Measurements from ENCODE around the gene XYLT2. TPM values are rescaled to one million over a fixed set of nuclear protein-coding genes. Genes with fewer than 3 reads are reported as not detected.
A peak's percentile ranks its signal among the peaks of the same experiment; 100 is the strongest.
"Not testable (repeated sequence)": the region's sequence is repeated elsewhere in the genome, so short reads cannot be mapped to it uniquely, and the experiment has no call there.

The XYLT2 gene
- 10 to 100 TPM; 17.1 to 21.4 (median 19.4) TPM for polyA plus RNA-seq (ENCODE audit: insufficient read length in 10 of 10)
- long read RNA-seq, donor 1, transcript XYLT2-206 (1 exons, 2,174 nt): major isoform, 17 of 115 reads
- long read RNA-seq, donor 1, partial matches to known transcripts: 38 of 115 reads
- long read RNA-seq, donor 1, other reads (novel, unspliced or antisense): 58 of 115 reads
- long read RNA-seq, donor 2, transcript XYLT2-206 (1 exons, 2,174 nt): major isoform, 18 of 18 reads
- long read RNA-seq, donor 2, partial matches to known transcripts: 0 of 18 reads
- long read RNA-seq, donor 2, other reads (novel, unspliced or antisense): 0 of 18 reads
- long read RNA-seq, donor 3, partial matches to known transcripts: 0 of 1 reads
- long read RNA-seq, donor 3, other reads (novel, unspliced or antisense): 0 of 1 reads
- long read RNA-seq, donor 4, transcript XYLT2-206 (1 exons, 2,174 nt): major isoform, 25 of 29 reads
- long read RNA-seq, donor 4, partial matches to known transcripts: 0 of 29 reads
- long read RNA-seq, donor 4, other reads (novel, unspliced or antisense): 0 of 29 reads
- long read RNA-seq, donor 5, transcript XYLT2-206 (1 exons, 2,174 nt): major isoform, 14 of 15 reads
- long read RNA-seq, donor 5, partial matches to known transcripts: 0 of 15 reads
- long read RNA-seq, donor 5, other reads (novel, unspliced or antisense): 0 of 15 reads
- long read RNA-seq, donor 6, transcript XYLT2-206 (1 exons, 2,174 nt): major isoform, 59 of 61 reads
- long read RNA-seq, donor 6, partial matches to known transcripts: 0 of 61 reads
- long read RNA-seq, donor 6, other reads (novel, unspliced or antisense): 0 of 61 reads
- long read RNA-seq, donor 7, transcript XYLT2-206 (1 exons, 2,174 nt): major isoform, 25 of 29 reads
- long read RNA-seq, donor 7, partial matches to known transcripts: 0 of 29 reads
- long read RNA-seq, donor 7, other reads (novel, unspliced or antisense): 0 of 29 reads
- long read RNA-seq, donor 8, transcript XYLT2-206 (1 exons, 2,174 nt): major isoform, 19 of 20 reads
- long read RNA-seq, donor 8, partial matches to known transcripts: 0 of 20 reads
- long read RNA-seq, donor 8, other reads (novel, unspliced or antisense): 0 of 20 reads
- long read RNA-seq, donor 9, partial matches to known transcripts: 0 of 2 reads
- long read RNA-seq, donor 9, other reads (novel, unspliced or antisense): 0 of 2 reads

DNA sequence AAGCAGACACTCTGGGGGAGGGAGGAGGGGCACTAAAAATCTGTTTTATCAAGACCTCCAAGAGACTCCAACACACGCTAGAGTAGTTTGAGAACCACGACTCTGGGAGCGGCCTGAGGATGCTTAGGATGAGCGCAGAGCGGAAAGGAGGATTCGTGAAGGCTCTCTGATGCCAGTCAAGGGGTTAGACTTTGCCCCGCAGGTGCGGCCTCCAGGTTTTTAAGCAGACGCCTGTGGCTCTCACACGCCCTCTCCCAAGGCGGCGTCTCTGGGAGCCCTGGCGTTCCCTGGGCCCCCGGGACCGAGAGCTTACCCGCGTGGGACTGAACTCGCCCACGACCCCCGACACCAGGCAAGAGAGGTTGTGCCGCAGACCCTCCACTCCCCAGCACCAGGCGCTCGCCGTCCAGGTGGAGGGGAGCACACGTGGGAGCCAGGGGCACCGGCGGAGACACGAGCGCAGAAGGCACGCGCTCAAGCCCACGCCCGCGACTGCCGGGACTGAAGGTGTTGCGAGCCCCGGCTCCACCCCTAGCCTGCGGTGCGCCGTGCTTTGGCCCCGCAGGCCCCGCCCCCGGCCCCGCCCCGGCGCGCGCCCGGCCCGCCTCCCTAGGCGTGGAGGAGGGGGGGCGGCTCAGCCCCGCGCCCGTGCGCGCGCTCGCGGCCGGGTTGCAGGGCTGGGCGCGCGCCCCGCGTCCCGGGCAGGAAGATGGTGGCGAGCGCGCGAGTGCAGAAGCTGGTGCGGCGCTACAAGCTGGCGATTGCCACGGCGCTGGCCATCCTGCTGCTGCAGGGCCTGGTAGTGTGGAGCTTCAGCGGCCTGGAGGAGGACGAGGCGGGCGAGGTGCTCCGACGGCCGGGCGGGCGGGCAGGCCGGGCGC, at the start of gene XYLT2:
Gene XYLT2, plus strand, starts transcription at position 695 of the 881 bp plus-strand sequence. Its CDS starts 15 bp downstream, at position 710.
- peak; percentile 89 to 93 (median 93) for DNase-seq

DNA sequence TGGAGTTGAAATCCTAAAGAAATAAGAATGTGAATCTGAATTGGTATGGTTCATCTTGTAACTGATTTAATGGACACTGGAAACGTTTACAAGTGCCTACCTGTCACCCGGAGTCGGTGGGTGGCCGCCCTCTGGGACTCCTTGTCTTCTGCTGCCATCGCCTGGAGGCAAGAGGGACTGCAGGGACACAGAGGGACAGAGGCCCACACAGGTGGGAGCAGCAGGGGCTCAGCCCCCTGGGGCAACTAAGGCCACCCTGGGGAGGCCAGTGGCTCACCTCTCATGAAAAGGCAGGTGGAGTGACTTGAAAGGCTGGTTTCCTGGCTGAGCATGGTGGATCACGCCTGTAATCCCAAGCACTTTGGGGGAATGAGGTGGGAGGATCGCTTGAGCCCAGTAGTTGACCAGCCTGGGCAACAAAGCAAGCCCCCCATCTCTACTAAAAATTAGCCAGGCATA, 48.5 kb upstream of the XYLT2 start:
- peak in 2 of 3 donors; percentile 67 to 73 for DNase-seq

DNA sequence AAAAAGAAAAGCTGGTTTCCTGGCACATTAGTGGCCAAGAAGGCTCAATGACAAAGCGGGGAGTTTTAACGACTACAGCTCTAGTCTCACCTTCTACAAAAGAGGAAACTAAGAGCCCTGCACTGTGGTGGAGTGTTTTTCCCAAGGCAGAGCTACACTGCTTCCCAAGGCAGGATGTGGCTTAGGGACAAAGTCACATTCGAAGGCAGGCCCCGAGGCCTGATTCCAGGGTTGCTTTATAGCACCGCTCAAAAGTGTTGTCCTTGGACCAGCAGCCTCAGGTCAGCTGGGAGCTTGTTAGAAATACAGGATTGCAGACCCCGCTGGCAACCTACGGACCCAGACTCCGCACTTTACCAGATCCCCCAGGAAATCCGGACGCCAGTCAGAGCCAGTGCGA, 47.9 kb upstream of the XYLT2 start:
- DNase-seq: no peak

DNA sequence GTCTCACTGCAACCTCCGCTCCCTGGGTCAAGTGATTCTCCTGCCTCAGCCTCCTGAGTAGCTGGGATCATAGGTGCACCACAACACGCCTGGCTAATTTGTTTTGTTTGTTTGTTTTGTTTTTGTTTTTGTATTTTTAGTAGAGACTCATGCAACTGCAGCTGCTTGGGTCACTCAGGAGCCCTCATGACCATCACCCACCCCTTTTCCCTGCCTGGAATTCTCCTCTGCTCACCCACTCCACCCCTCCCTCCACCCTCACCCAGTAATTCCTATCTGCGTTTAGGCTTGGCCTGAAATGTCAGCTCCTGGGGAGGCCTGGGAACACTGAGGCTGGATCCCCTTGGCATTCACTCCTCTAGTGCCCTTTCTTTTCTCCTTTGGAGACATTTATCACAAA, 46.1 kb upstream of the XYLT2 start:
- DNase-seq: no peak

DNA sequence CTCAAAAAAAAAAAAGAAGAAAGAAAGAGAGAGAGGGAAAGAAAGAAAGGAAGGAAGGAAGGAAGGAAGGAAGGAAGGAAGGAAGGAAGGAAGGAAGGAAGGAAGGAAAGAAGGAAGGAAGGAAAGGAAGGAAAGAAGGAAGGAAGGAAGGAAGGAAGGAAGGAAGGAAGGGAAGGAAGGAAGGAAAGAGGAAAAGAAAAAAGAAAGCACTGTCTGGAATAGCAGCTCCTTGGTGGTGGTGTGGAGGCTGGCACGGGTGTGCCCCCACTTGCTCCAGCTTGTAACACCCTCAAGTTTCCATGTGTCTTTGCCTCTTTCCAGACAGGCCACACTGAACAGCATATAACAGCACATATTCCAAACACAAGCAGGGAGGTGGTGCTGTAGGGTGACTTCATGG, 45.1 kb upstream of the XYLT2 start:
- not testable (repeated sequence) for DNase-seq

DNA sequence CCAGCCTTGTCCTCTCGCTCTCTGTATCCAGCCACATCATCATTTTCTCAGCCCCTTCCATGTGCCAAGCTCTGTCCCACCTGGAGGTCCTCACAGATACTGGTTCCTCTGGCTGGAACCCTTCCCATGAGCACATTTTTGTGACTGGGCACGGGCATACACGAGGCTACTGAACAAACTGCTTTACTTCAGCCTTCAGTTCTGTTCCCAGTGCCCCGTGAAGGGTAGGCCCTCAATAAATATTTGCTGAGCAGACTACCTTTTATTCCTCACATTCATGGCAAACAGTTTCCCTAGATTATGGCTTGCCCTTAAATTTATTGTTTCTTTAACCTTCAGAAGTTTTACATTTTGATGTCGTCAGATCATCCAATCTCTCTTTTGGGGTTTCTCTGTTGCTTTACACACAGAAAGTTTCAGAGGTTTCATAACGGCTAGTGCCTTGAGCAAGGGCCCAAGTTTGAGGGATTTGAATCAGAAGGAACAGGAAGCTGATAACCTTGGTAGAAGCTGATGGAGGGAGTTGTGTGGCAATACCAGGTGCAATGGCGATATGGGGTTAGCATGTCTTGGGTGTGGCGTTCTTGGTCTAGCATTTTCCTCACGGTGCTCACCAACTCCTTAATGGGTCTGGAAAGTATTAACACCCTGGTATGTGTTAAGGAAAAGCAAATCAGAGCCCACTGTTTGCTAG, 43.9 kb upstream of the XYLT2 start:
- DNase-seq: no peak

DNA sequence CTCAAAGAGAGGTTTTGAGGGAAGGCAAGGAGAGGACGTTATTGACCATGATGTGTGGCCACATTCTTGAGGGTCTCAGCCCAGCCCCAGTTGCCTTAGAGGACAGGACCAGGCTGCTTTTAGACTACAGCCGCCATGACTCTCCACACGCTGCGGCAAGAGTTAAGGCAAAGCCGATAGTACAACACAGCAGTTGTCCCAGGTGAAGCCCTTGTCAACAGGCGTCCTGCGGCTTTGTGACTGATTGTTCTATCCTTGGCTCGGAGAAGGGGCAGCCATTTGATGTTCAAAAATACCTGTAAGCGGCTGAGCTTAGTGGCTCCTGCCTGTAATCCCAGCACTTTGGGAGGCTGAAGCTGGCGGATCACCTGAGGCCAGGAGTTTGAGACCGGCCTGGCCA, 42.9 kb upstream of the XYLT2 start:
- no peak for DNase-seq

DNA sequence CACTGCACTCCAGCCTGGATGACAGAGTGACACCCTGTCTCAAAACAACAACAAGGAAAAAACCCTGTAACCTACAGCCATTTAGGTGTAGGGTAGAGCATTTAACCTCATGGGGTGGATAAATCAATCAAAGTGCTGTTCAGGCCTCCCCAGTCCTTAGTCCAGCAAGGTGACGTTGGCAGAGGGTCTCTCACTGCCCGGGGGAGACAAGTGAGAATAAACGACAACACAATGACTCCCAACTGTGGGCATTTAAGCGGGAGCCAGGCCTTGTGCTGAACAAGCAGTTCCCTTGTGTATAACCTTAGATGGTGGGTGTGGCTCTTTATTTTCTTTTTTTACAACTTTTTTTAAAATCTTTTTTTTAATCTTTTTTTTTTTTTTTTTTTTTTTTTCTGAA, 42.3 kb upstream of the XYLT2 start:
- no peak for DNase-seq

DNA sequence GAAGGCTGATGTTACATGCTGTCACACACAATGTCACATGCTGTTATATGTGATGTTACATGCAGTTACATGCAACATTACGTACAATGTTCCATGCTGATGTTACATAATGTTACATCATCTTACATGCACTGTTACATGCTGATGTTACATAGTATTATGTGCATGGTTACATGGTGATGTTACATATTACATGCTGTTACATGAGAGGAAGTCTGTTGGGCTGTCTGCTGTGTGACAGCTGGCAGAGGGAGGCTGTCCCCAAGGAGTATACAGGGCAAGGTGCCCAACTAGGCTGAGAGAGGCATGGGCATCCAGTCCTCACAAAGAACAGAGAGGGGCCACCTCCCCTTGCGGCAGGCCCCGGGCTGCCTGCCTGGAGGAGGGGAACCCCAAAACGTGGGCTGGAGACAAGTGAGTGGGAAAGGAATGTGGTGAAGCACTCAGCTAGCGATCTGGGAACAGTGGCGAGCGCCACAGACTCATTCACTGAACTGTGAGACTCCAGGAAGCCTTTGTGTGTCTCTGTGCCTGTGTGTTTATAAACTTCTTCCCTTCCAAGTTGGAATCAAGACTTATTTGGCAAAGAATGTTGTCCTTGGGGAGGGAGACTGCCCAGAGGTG, 41.0 kb upstream of the XYLT2 start:
- DNase-seq: no peak

DNA sequence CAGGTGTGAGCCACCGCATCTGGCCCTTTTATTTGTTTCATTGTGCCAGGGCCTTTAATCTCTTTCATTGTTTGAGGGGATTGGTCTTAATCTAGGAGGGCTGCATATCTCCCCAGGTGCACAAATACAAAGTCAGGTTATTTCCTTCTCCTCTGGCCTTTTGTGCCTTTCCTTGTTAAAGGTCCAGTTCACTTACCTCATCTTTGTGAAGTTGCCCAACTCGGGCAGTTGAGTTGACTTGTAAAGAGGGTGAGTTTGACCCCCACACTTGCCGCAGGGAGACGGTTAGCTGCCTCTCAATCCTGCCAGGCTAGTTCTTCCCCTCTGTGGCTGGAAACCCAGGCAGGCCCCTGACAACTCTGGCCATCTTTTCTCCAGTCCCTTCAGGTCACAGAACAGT, 38.3 kb upstream of the XYLT2 start:
- DNase-seq: no peak

DNA sequence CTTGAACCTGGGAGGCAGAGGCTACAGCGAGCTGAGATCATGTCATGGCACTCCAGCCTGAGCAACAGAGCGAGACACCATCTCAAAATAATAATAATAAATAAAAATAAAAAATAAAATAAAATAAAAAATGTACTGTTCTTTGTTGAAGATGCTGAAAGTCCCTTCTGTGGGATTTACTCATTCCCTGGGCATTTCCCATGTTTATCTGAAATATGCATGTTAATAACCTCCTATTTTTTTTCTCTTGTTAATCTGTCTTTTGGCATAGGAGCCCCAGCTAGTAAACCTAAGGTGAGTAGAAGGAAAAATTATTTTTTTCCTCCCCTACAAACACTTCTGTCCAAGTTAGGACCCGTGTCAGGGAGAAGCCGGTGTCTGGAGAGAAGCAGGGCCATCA, 37.3 kb upstream of the XYLT2 start:
- DNase-seq: no peak

DNA sequence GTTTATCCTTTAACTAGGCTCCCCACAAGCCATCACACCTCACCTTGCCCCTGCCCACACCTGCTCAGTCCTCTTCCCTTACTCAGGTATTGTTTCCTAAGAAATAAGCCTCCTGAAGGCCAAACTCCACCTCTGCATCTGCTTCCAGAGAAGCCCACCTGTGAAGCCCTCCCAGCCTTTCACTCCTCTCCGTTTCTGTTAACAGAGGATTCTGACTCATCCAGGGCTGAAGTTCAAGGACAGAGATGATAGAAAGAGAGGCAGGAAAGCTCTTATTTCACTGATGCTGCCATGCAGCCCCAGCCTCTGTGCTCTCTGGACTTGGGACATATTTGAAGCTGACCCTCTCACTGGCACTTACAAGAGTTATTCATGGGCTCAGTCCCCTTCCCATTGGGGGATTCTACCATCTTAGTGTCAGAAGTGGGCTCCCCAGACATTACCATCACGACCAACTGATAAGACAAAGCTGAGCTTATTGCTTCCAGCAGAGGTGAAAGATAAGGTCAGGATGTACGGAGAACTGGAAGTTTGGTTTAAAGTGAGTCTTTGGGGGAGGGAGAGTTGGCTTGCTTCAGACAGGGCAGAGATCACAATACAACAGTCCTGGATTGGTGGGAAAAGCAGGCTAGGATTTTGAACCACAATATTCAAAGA, 35.3 kb upstream of the XYLT2 start:
- DNase-seq: no peak

DNA sequence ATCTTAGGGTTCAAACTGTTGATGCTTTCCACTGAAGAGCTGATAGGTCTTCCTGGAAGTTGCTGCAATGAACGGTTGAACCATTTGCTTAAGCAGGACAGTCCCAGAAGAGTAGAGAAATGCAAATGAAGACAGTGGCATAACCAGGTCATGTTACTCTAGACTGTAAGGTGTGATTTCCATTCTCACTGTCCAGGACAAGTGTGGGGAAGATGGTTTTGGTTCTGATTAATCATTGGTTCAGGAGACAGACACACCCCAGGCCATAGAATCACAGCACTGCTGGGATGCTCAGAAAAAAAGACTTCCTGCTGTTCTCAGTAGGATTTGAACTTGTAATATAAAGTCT, 34.8 kb upstream of the XYLT2 start:
- DNase-seq: no peak

DNA sequence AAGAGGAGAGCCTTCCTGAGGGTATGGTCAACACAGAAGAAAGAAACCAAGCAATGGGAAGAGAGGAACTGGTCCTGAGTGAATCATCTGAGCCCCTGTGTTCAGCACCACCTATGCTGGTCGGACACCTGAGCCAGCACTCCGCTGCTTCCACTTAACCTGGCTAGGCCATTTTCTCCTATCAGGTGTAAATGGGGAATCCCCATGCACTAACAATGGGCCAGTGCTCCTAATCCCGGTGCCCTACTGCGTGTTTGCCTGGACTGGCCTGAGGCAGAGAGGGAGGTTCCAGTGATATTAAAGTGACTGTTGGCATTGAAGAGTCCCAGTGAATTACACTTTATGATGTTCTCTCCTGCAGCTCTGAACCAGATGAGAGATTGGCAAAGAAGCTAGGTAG, 34.4 kb upstream of the XYLT2 start:
- no peak for DNase-seq

DNA sequence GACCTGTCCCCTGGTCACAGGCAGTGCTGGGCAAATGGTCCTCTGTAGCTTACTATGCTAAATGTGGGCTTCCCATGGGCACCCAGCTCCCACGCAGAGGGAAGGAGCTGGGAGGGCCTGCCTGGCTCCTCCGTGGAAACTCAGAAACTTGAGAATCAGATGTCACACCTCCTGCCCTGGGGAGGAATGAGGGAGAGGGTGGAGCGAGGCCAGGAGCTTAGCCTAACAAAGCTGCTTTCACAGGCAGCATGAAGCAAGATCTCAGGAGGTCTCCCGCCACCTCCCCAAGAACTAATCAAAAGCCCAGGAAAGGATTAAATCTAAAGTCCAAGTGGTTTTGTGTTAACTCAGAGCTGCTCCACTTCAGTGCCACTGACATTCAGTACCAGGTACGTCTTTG, 33.6 kb upstream of the XYLT2 start:
- no peak for DNase-seq

DNA sequence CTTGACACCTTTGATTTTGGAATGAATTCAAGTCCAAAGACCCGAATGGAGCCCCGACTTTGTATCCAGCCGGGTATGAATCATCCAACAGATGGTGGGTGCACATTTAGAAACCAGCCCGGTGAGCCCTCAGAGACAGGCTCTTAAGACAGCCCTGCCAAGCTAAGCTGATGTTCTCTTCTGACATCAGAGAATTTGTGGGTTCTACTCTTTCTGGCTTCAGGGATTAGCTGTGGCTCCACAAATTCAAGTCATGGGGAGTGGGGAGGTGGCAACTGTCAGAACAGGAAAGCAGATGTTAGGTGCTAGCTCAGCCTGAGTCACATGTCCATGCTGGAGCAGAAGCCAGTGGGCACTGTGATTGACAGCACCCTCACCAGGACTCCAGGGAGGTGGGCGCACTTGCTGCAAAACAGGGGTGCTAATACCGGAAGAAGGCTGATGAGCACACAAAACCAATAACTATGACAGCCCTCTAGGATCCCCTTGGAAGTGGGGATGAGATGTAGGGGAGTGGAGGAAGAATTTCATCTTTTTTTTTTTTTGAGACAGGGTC, 31.4 kb upstream of the XYLT2 start:
- DNase-seq: no peak

DNA sequence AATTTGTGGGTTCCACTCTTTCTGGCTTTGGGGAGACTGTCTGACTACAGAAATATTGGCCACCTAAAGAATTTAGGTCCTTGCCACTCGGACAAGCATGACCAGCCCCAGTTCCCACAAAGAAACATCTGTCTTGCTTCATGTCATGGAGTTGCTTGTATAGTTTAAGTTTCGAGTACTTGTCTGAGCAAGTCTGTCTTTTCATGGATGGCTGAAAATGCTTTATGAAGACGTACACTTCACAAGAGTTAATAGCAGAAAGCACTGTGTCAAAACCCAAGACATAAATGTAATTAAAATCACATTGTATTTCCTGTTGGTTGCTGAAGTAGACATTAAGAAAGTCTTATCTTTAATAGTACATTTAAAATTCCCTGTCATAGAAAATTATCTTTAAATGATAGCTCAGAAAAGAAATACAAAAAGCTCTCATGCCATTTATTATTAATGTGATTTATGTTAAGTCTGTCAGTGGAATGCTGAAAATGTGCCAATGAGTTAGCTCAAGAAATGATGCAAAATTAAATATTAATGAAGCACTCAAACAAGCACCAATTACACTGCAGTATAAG, 29.8 kb upstream of the XYLT2 start:
- DNase-seq: no peak

DNA sequence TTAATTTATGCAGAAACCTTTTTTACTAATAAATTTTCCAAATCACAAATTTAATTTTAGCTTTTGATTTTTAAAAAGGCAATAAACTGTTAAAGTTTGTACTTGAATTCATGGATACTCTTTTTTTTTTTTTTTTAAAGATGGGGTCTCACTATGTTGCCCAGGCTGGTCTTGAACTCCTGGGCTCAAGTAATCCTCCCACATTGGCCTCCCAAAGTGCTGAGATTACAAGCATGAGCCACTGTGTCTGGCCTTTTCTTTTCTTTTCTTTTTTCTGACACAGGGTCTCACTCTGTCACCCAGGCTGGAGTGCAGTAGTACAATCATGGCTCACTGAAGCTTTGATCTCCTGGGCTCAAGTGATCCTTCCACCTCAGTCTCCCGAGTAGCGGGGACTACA, 29.3 kb upstream of the XYLT2 start:
- DNase-seq: not testable (repeated sequence)

DNA sequence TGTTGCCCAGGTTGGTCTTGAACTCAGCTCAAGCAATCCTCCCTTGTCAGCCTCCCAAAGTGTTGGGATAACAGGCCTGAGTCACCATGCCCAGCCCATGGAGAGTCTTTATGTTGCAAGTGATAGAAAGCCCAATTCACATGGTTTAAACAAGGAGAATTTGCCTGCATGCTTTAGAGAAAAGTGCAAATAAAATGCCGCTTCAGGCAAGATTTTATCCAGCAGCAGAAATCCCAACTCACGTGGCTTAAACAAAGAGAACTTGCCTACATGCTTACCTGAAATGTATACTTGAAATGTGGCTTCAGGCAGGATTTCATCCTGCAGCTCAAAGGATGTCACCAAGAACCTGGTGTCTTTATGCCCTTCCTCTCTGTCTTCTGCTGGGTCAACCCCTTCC, 28.8 kb upstream of the XYLT2 start:
- DNase-seq: no peak
